Prostate gland (tissue), 2 donors: ENCODE measurements around the gene CUL3. TPM values are rescaled to one million over a fixed set of nuclear protein-coding genes. Genes with fewer than 3 reads are reported as not detected.
"Not testable (repeated sequence)": the region's sequence is repeated elsewhere in the genome, so short reads cannot be mapped to it uniquely, and the experiment has no call there.

Experiments
- DNase-seq: peaks from one replicate; pipeline ENCODE4 v3.0.0-alpha.2; 2019; ENCODE audit warnings: low spot score
- H3K27ac ChIP-seq, 2 donors: fragments of 200-600 bp; sonication (generic); 2 replicates each; pipeline ENCODE4 v1.5.1; 2017 to 2019
- H3K27me3 ChIP-seq: fragments of 200-600 bp; sonication (generic); replicated peaks from 2 replicates; pipeline ENCODE4 v1.5.1; 2019; ENCODE audit not compliant: insufficient read depth
- H3K36me3 ChIP-seq, 2 donors: fragments of 200-600 bp; sonication (generic); 1 replicate in 1 of 2; 2 replicates in 1 of 2; pipeline versions ENCODE4 v1.5.1 to v1.8.1; 2017 to 2019
- H3K4me1 ChIP-seq: fragments of 200-600 bp; sonication (generic); replicated peaks from 2 replicates; pipeline ENCODE4 v1.5.1; 2019
- H3K4me3 ChIP-seq, 2 donors: fragments of 200-600 bp; sonication (generic); 2 replicates each; pipeline ENCODE4 v1.5.1; 2017 to 2019
- H3K9me3 ChIP-seq: fragments of 200-600 bp; sonication (generic); 2 replicates; pipeline ENCODE4 v1.5.1; 2017
- CTCF ChIP-seq, 4 experiments: fragments of 200-600 bp in 2 of 4; fragments of 450-650 bp in 2 of 4; sonication (generic) in 2 of 4; IDR thresholded peaks; 1 replicate in 3 of 4; 2 replicates in 1 of 4; pipeline ENCODE4 v1.5.1; 2016 to 2019; ENCODE audit warnings: antibody characterized with exemption in 4 of 4, mild to moderate bottlenecking in 2 of 4, moderate library complexity in 2 of 4
- POLR2A ChIP-seq: fragments of 450-650 bp; IDR thresholded peaks from one replicate; pipeline ENCODE4 v1.6.1; 2016; ENCODE audit warnings: antibody characterized with exemption, mild to moderate bottlenecking
- POLR2AphosphoS5 ChIP-seq: sonication (generic); formaldehyde crosslinking; IDR thresholded peaks from one replicate; pipeline ENCODE4 v1.6.1; 2017; ENCODE audit warnings: antibody characterized with exemption
- WGBS: methylation state at CpG from one replicate; pipeline ENCODE4 v1.1.5; 2018; 5-methylcytosine and 5-hydroxymethylcytosine counted together
- intact Hi-C: fragments of 100-400 bp; cut with DNase I; formaldehyde crosslinking; loops from one replicate; pipeline ENCODE4 v1.14.2; 2022
- total RNA-seq, 2 donors: library from RNA; depleted of rRNA; stranded (reverse); fragments of >200 nt; gene quantifications; one replicate each; pipeline ENCODE4 v1.1.0, GENCODE V29; 2016

The CUL3 gene
- total RNA-seq, 2 donors from 2014 or later: 69.2 to 90.5 TPM

GRCh38 chr2:224613543-224614286, 28.6 kb upstream of the CUL3 start:
- Histone ChIP-seq H3K4me1 (no peaks in the 10 kb centered on the region), H3K27me3 (no peaks in the 10 kb centered on the region), H3K9me3 (no peaks in the 10 kb centered on the region), H3K27ac (no peak overlapping the region), H3K36me3 (no peaks in the 10 kb centered on the region), H3K4me3 (no peak overlapping the region)
- DNase-seq: no peak
- TF ChIP-seq POLR2AphosphoS5: no peak
- TF ChIP-seq POLR2A: no peak
- no peak for TF ChIP-seq CTCF (IDR thresholded peaks at IDR 0.05)
- intact Hi-C loops: no loop called here
- WGBS: 77% methylated on average over 4 of the region's 4 CpGs

- no peaks in the 10 kb centered on the region for H3K36me3 ChIP-seq
- no peak for TF ChIP-seq POLR2A
- 87% methylated on average over 5 of the region's 5 CpGs for WGBS
Measured at GRCh38 chr2:224612578-224612977, 27.4 kb upstream of the CUL3 start.

GRCh38 chr2:224611938-224612337, 26.8 kb upstream of the CUL3 start:
- Histone ChIP-seq H3K27ac (no peak overlapping the region), H3K4me1 (no peaks in the 10 kb centered on the region), H3K9me3 (no peaks in the 10 kb centered on the region), H3K27me3 (no peaks in the 10 kb centered on the region), H3K4me3 (no peak overlapping the region), H3K36me3 (no peaks in the 10 kb centered on the region)
- whole genome bisulfite sequencing: 58% methylated on average over 3 of the region's 3 CpGs
- DNase-seq: no peak
- no peak for TF ChIP-seq POLR2AphosphoS5
- TF ChIP-seq CTCF (IDR thresholded peaks at IDR 0.05): no peak
- no peak for TF ChIP-seq POLR2A
- intact Hi-C loops: no loop called here

More at GRCh38 chr2:224612578-224612977, 27.4 kb upstream of the CUL3 start:
- intact Hi-C loops: no loop called here
- no peaks in the 10 kb centered on the region for H3K4me1 ChIP-seq
- no peak overlapping the region for H3K4me3 ChIP-seq
- DNase-seq: no peak
- H3K27me3 ChIP-seq: no peaks in the 10 kb centered on the region
- H3K9me3 ChIP-seq: no peaks in the 10 kb centered on the region
- no peak overlapping the region for H3K27ac ChIP-seq

- H3K36me3 ChIP-seq: no peaks in the 10 kb centered on the region
- WGBS: 47% methylated on average over 3 of the region's 3 CpGs
- H3K9me3 ChIP-seq: no peaks in the 10 kb centered on the region
- H3K27ac ChIP-seq: no peak overlapping the region
- no peaks in the 10 kb centered on the region for H3K4me1 ChIP-seq
- DNase-seq: no peak
- no peaks in the 10 kb centered on the region for H3K27me3 ChIP-seq
- no peak overlapping the region for H3K4me3 ChIP-seq
- no peak for TF ChIP-seq CTCF (IDR thresholded peaks at IDR 0.05)
- intact Hi-C loops: no loop called here
Measured at GRCh38 chr2:224608104-224608503, 22.9 kb upstream of the CUL3 start.

- H3K36me3 ChIP-seq, H3K4me1 ChIP-seq, H3K27ac ChIP-seq, H3K27me3 ChIP-seq, H3K9me3 ChIP-seq, intact Hi-C loops, H3K4me3 ChIP-seq, DNase-seq: not testable (repeated sequence)
- WGBS: 92% methylated on average over 31 of the region's 42 CpGs
Measured at GRCh38 chr2:224603746-224604500, 18.8 kb upstream of the CUL3 start.

GRCh38 chr2:224602778-224603375, 17.7 kb upstream of the CUL3 start:
- H3K4me3 ChIP-seq, H3K4me1 ChIP-seq, H3K27me3 ChIP-seq, H3K9me3 ChIP-seq, H3K27ac ChIP-seq, intact Hi-C loops, DNase-seq, H3K36me3 ChIP-seq: not testable (repeated sequence)
- 74% methylated on average over 17 of the region's 17 CpGs for WGBS
